H1 (cell line): Measurements from ENCODE around the gene OR10AD1. TPM values are rescaled to one million over a fixed set of nuclear protein-coding genes. Genes with fewer than 3 reads are reported as not detected.

ENCODE experiments used
- CTBP2 ChIP-seq: IDR thresholded peaks from 2 replicates; pipeline ENCODE4 v1.7.0; 2011; ENCODE audit warnings: borderline replicate concordance, mild to moderate bottlenecking, moderate library complexity, mixed read lengths, low read length; ENCODE audit not compliant: insufficient read depth, insufficient read length
- HDAC2 ChIP-seq, 2 experiments: fragments of 300-600 bp in 1 of 2; sonication (generic) in 1 of 2; IDR thresholded peaks; 2 replicates each; pipeline ENCODE4 v1.6.1; 2011 to 2012; ENCODE audit warnings: low read depth in 2 of 2, low read length in 2 of 2, mild to moderate bottlenecking in 2 of 2, moderate library complexity in 2 of 2, borderline replicate concordance in 1 of 2, inconsistent platforms in 1 of 2
- polyA plus RNA-seq, 7 experiments: library from polyadenylated mRNA; depleted of rRNA in 3 of 7; stranded (reverse) in 5 of 7; unstranded in 2 of 7; fragments of >200 nt in 5 of 7; fragments of 200-250 nt in 2 of 7; gene quantifications; 1 replicate in 5 of 7; 2 replicates in 1 of 7; 4 replicates in 1 of 7; pipeline versions ENCODE4 v1.2.1 to v1.2.3, GENCODE V29; 2011 to 2013; ENCODE audit warnings: missing spikeins in 2 of 7, mixed read lengths in 2 of 7
- total RNA-seq: library from RNA; stranded (reverse); fragmentation: NEBNext Ultra II Directional; extraction: Animal tissue kit (Norgen Biotek cat#: 25700); gene quantifications from 2 replicates; pipeline ENCODE4 v1.2.1, GENCODE V29; 2021

Gene OR10AD1
- total and polyA plus RNA-seq, 2 of the 8 experiments (the other 6 are each of a cell fraction or from before 2014, with no cell fraction given): not detected

DNA sequence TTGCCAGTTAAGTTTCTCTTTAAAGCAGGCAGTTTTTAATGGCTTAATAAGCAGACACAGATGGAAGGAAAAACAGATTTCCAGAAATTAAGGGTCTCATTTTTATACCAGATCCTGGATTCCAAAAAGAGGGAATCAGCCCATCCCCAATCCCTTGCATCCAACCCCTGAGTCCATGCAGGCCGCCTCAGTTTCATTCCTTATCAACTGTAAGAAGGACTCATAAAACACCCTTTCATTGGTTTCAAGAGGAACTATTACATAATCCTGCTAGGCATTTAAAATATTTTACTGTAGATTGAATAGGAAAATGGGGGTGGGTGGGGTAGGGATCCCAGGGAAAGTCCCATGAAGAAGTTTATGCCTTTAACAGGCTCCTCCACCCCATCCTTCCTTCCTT is 10.2 kb downstream of the OR10AD1 start (continued):
- TF ChIP-seq HDAC2 (IDR thresholded peaks at IDR 0.05; ENCODE audit: borderline replicate concordance in 1 of 2, low read depth in 2 of 2, low read length in 2 of 2) (no peak), CTBP2 (no peak)
